Right lobe of liver (tissue), 6 donors: Measurements from ENCODE around the gene ADAM23. TPM values are rescaled to one million over a fixed set of nuclear protein-coding genes. Genes with fewer than 3 reads are reported as not detected.

Source experiments
- ATAC-seq, 4 donors: fragments of 200-7000 bp; cut with Tn5 transposase; one replicate each; pipeline ENCODE4 v1.9.1; 2020; ENCODE audit warnings: mild to moderate bottlenecking in 4 of 4, moderate library complexity in 4 of 4
- DNase-seq, 3 donors: peaks; one replicate each; pipeline ENCODE4 v3.0.0-alpha.2; 2020
- H3K27ac ChIP-seq, 3 donors: fragments of 200-600 bp; one replicate each; pipeline ENCODE4 v1.8.0; 2022
- H3K27me3 ChIP-seq, 2 donors: fragments of 200-600 bp; one replicate each; pipeline ENCODE4 v1.8.0; 2022
- H3K36me3 ChIP-seq, 4 donors: fragments of 200-600 bp; sonication (generic) in 1 of 4; one replicate each; pipeline versions ENCODE4 v1.5.1 to v1.8.0; 2017 to 2022; ENCODE audit warnings: control low read depth in 1 of 4
- H3K4me1 ChIP-seq, 4 donors: fragments of 200-600 bp; sonication (generic) in 1 of 4; one replicate each; pipeline versions ENCODE4 v1.5.1 to v1.8.0; 2017 to 2022; ENCODE audit warnings: control low read depth in 1 of 4
- H3K4me3 ChIP-seq, 3 donors: fragments of 200-600 bp; one replicate each; pipeline ENCODE4 v1.8.0; 2022
- H3K9me3 ChIP-seq, 4 donors: fragments of 200-600 bp; sonication (generic) in 1 of 4; one replicate each; pipeline versions ENCODE4 v1.5.1 to v1.8.0; 2017 to 2022; ENCODE audit warnings: control low read depth in 1 of 4
- CTCF ChIP-seq, 4 donors: fragments of 200-600 bp in 3 of 4; fragments of 450-650 bp in 1 of 4; IDR thresholded peaks; one replicate each; pipeline versions ENCODE4 v1.5.1 to v1.8.0; 2016 to 2022; ENCODE audit warnings: antibody characterized with exemption in 4 of 4, mild to moderate bottlenecking in 2 of 4
- POLR2A ChIP-seq: fragments of 450-650 bp; IDR thresholded peaks from one replicate; pipeline ENCODE4 v1.6.1; 2017; ENCODE audit warnings: antibody characterized with exemption, mild to moderate bottlenecking
- WGBS: methylation state at CpG from one replicate; pipeline ENCODE4 v1.1.6; 2018; ENCODE audit warnings: low coverage, low lambda C conversion rate; ENCODE audit not compliant: insufficient coverage; ENCODE audit errors: missing lambda C conversion rate; 5-methylcytosine and 5-hydroxymethylcytosine counted together
- intact Hi-C, 2 donors: fragments of 100-400 bp; cut with DNase I; formaldehyde crosslinking; loops; one replicate each; pipeline versions ENCODE4 v1.11.2 to v1.14.1; 2022
- total RNA-seq, 6 experiments: library from RNA; depleted of rRNA in 2 of 6; stranded (reverse); fragments of >200 nt in 2 of 6; fragmentation: NEBNext Ultra II Directional in 3 of 6; extraction: Animal tissue kit (Norgen Biotek cat#: 25700) in 3 of 6; gene quantifications; one replicate each; pipeline versions ENCODE4 v1.1.0 to v1.2.4, GENCODE V29; 2016 to 2023
- donor health status: DM: no; HTN: yes; CAD: no.
- donor health status: DM: no; HTN: no; CAD: no.
- donor health status: DM: no; HTN: no; CAD: no.
- donor health status: DM: no; HTN: yes; CAD: no.
- donor health status: DM: no; HTN: yes; CAD: no.

ADAM23 gene
- total RNA-seq, 6 experiments from 2014 or later, result under 0.01 to 0.26 (median 0.09) TPM; not detected in 2

GRCh38 chr2:206452750-206453149, 9.4 kb downstream of the ADAM23 start:
- intact Hi-C loops, result no loop called here
- Histone ChIP-seq H3K36me3 (no peaks in the 10 kb centered on the region), H3K9me3 (no peaks in the 10 kb centered on the region), H3K27me3 (no peaks in the 10 kb centered on the region), H3K4me1 (no peaks in the 10 kb centered on the region), H3K27ac (no peak overlapping the region), H3K4me3 (no peak overlapping the region)
- no peak for TF ChIP-seq POLR2A
- DNase-seq, result no peak
- 43% methylated on average over 3 of the region's 3 CpGs for WGBS
- no peak for ATAC-seq

- Histone ChIP-seq H3K27ac (no peak overlapping the region), H3K4me3 (no peak overlapping the region), H3K9me3 (no peaks in the 10 kb centered on the region), H3K27me3 (no peaks in the 10 kb centered on the region), H3K36me3 (no peaks in the 10 kb centered on the region), H3K4me1 (no peaks in the 10 kb centered on the region)
- ATAC-seq, result no peak
- 36% methylated on average over 5 of the region's 5 CpGs for WGBS
- no peak for DNase-seq
- intact Hi-C loops, result no loop called here
- no peak for TF ChIP-seq POLR2A
- no peak for TF ChIP-seq CTCF (IDR thresholded peaks at IDR 0.05)
Measured at GRCh38 chr2:206456078-206456754, 12.9 kb downstream of the ADAM23 start.

GRCh38 chr2:206457188-206457634, 13.9 kb downstream of the ADAM23 start:
- no peaks in the 10 kb centered on the region for H3K36me3 ChIP-seq
- DNase-seq, result no peak
- TF ChIP-seq POLR2A, result no peak
- TF ChIP-seq CTCF (IDR thresholded peaks at IDR 0.05), result no peak
- H3K9me3 ChIP-seq, result no peaks in the 10 kb centered on the region
- no peak for ATAC-seq
- intact Hi-C loops, result no loop called here
- no peaks in the 10 kb centered on the region for H3K27me3 ChIP-seq
- 33% methylated on average over 2 of the region's 2 CpGs for WGBS
- H3K4me1 ChIP-seq, result no peaks in the 10 kb centered on the region
- no peak overlapping the region for H3K27ac ChIP-seq
- H3K4me3 ChIP-seq, result no peak overlapping the region

- WGBS, result 27% methylated on average over 6 of the region's 6 CpGs
- Histone ChIP-seq H3K9me3 (no peaks in the 10 kb centered on the region), H3K27ac (no peak overlapping the region), H3K27me3 (no peaks in the 10 kb centered on the region), H3K4me1 (no peaks in the 10 kb centered on the region), H3K4me3 (no peak overlapping the region), H3K36me3 (no peaks in the 10 kb centered on the region)
- ATAC-seq (no peak), DNase-seq (no peak)
- TF ChIP-seq POLR2A (no peak), CTCF (IDR thresholded peaks at IDR 0.05) (no peak)
- intact Hi-C loops, result no loop called here
Measured at GRCh38 chr2:206462240-206462854, 19.0 kb downstream of the ADAM23 start.

- Histone ChIP-seq H3K36me3 (no peaks in the 10 kb centered on the region), H3K9me3 (no peaks in the 10 kb centered on the region), H3K4me3 (no peak overlapping the region), H3K27ac (no peak overlapping the region), H3K4me1 (no peaks in the 10 kb centered on the region), H3K27me3 (no peaks in the 10 kb centered on the region)
- no peak for TF ChIP-seq CTCF (IDR thresholded peaks at IDR 0.05)
- no peak for TF ChIP-seq POLR2A
- DNase-seq (no peak), ATAC-seq (no peak)
- 47% methylated on average over 5 of the region's 5 CpGs for WGBS
- intact Hi-C loops, result no loop called here
Measured at GRCh38 chr2:206463685-206464084, 20.4 kb downstream of the ADAM23 start.
